Posterior vena cava (tissue), 2 donors: ENCODE data around the gene VDAC2. TPM values are rescaled to one million over a fixed set of nuclear protein-coding genes. Genes with fewer than 3 reads are reported as not detected.
A peak's percentile ranks its signal among the peaks of the same experiment; 100 is the strongest.

Experiments
- DNase-seq: peaks from one replicate; pipeline ENCODE4 v3.0.0-alpha.2; 2020; ENCODE audit warnings: low spot score
- intact Hi-C, 2 donors: fragments of 100-400 bp; cut with DNase I; formaldehyde crosslinking; loops; one replicate each; pipeline versions ENCODE4 v1.14.1 to v1.14.2; 2022 to 2023
- total RNA-seq, 2 donors: library from RNA; stranded (reverse); fragmentation: NEBNext Ultra II Directional; extraction: Animal tissue kit (Norgen Biotek cat#: 25700); gene quantifications; one replicate each; pipeline ENCODE4 v1.2.1, GENCODE V29; 2021
- donor health status: DM: yes; HTN: yes; CAD: no.
- donor health status: DM: yes; HTN: yes; CAD: no.

The VDAC2 gene
- total RNA-seq, 2 donors from 2014 or later: 115 to 146 TPM

DNA sequence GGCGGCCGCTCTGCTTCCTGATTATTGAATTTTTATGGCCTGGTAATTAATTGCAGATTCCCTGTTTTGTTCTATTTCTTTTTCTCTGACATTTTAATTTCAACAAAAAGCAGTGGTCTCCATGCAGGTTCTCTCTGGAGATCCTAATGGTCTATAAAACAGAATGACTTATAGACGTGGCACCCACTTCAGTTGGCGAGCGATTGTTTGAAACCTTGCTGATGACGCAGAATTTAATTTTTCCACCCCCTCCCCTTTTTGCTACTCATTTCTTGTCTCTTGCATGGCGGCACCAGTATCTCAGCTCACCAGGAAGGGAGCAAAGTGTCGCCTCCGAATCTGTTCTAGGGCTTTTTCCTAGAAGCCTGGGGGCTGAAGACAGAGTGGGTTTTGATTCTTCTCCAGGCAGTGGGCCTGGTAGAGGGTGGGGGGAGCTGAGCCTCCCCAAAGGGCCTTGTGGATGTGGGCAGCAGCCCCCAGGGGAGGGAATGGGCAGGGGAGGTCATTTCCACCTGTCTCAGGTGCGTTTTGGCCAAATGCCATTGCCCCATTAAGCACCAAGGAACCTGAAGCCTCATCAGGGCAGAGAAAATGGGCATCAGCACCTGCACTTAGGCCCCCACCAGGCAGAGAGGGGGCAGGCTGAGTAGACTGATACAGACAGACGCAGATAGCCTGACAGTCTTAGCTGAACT is 28.6 kb downstream of the VDAC2 start:
- peak; percentile 58 for DNase-seq
- intact Hi-C loops: loop anchor here (1.0 to 5.0 kb wide), 2 partner anchors 38 to 52 kb away; no protein-coding TSS in a partner anchor

DNA sequence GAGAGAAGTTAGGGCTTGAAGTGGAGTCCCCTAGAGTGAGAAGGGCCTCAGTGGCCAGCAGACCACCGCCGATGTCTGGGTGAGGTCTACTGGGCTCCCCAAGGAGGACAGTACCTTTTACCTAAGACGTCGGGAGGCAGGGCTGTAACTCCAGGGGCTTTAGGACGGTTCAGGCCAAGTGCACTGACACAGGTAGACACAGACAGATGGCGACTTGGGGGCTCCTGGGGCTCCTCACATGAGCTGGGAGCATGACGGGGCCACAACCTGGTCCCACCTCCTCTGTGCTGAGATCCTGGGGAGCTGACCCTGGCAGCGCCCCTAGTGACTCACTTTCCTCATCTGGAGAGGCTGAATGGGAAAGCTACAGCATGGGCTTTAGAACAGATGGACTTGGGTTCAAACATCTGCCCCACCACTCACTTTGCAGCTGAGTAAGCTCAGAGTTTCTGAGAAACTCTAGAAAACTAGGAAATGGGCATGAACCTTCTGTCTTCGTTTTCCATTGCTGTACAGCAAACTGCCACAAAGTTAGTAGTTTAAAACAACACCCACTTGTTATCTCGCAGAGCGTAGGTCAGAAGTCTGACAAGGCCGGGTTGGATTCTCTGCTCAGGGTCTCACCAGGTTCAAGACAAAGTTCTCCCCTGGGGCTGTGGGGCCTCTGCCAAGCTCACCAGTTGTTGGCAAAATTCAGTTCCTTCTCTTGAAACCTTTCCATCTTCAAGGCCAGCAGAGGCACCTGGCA is 29.9 kb downstream of the VDAC2 start:
- DNase-seq: peak; percentile 75
- intact Hi-C loops: no loop called here

DNA sequence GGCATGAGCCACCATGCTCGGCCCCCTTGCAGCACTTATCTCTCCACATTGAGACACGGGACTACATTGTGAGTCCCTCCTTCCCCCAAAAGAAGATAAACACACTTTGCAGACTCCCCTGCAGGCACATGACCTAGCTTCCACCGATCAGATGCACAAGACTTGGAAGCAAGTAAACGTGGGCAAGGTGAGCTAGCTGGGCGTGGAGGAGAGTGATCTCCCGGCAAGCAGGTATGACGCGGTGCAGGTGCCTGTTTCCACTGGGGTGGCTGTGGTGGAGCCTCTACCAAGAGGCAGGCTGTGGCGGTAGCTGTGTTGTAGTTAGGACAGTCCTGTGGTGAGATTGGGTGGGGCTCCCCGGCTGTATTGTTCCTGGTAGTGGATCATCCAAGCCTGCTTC is 32.8 kb downstream of the VDAC2 start:
- peak; percentile 64 for DNase-seq
- intact Hi-C loops: no loop called here

DNA sequence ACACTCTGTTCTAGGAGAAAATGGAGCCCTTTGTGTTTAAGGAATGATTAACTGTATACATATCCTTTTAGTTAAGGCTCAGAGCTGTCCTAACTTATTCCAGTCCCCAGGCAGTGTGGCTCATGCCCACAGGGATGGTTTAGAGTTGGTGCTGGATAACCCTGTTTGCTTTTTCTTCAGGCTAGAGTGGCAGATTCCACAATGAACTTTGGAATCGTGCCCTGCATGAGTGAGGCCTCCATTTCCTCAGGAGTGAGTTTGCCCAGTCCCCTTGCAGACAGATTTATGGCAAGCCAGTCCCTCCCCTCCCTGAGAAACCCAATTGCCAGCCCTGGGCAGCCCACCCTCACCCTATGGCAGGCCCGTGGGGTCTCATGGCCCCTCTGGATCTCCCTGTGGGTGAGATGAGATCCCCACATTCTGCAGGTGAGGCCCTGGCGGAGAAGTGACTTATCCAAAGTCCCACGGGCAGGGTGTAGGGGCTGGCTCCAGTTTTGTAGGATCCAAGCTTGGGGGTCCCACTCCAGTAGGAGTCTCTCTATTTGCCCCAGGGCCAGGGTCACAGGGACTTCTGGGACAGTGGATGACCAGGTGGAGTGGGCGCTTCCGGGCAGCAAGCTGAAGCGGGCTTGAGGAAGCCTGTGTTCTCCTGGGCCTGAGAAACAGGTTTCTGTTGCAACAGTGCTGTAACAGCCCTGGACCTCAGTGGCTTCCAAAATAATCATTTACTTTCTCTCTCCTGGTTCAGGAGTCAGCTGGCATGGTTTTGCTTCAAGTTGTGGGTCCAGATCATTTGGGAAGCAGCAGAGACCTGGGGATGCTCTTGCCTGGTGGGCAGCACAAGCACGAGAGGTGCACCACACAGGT is 34.1 kb downstream of the VDAC2 start:
- peak; percentile 58 for DNase-seq
- intact Hi-C loops: no loop called here

DNA sequence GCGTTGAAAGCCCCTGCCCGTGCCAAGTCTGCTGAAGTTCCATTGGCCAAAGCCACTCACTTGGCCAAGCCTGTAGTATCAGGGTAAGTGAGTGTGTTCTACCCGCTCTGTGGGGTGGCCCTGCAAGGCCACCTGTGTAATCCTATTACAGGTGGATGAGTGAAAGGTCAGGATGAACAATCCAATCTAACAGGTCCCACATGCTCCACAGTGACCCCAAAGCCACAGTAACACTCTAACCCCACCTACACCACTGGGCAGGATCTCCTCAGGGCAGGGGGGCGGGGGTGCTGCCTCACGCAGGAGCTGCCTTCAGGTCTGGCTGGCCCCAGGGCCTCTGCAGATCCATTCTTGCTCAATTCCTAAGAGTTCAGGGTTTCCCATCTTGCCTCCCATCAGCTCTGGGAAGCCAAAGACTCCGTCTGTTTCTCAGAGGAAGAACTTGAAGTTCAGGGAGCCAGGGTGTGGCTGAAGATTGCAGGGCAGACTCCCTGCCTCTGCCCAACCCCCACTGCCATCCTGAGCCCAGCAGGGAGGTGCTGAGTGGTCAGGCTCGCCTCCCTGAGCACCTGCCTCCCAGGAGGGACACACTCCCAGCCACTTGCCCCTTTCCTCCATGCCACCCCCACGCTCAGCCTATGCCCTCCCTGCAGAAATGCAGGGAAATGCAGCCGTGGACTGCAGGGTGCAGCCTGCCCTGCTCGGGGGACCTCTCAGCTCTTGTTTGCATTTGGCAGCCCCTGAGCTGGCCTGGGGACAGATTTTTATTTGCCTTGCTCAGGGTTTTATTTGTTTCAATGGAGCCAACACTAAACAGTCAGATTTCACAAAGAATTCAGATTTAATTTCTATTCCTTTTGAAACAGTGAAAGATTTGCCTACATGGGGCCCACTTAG is 35.0 kb downstream of the VDAC2 start:
- intact Hi-C loops: no loop called here
- DNase-seq: peak; percentile 62

DNA sequence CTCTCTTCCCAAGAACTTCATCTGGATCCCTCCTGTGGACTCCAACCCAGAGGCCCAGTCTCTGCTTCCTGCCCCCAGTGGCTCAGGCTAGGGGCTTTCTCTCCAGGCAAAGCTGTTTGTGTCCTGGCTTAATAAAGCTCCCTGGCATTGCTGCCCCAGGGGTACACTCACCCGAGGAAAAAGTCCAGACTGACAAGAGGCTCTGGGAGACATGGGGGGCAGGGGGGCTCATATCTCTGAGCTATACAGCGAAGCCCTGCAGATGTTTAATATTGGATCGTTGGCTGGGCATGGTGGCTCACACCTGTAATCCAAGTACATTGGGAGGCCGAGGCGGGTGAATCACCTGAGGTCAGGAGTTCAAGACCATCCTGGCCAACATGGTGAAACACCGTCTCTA is 35.9 kb downstream of the VDAC2 start:
- peak; percentile 23 for DNase-seq
- intact Hi-C loops: no loop called here

DNA sequence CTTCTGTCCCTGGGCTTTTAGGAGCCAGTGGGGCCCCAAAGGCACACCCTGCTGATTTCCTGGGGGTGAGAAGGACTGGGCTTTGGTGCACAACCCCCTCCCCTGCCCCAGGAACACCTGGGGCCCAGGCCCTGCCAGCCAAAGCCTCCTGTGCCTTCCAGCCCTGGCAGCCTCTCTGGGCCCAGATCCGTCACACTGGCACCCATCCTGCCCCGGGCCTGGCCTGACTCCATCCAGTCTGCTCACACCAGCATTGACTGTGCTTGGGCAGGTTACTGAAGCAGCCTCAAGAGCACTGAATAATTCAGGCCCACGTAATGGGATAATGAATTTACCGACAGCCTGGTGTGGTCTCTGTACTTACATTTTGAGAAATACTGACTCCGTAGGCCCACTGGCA is 37.2 kb downstream of the VDAC2 start:
- intact Hi-C loops: no loop called here
- DNase-seq: peak; percentile 45

DNA sequence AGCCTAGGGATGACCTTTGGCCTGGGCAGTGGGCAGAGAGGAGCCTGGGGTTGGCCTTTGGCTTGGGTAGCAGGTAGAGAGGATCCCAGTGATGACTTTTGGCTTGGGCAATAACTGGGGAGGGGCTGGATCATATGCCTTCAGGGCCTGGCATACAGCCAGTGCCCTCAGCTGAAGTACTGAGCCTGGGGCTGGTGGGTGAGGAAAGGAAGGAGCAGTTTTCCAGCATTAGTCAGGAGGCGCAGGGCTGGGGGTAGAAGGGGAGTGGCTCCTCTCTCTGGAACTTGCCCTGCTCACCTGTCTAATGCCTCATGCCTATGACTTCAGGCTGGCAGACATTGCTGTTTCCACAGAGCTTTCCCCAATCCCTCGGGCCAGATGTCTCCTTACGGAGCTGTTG is 40.3 kb downstream of the VDAC2 start:
- peak; percentile 30 for DNase-seq
- intact Hi-C loops: no loop called here

DNA sequence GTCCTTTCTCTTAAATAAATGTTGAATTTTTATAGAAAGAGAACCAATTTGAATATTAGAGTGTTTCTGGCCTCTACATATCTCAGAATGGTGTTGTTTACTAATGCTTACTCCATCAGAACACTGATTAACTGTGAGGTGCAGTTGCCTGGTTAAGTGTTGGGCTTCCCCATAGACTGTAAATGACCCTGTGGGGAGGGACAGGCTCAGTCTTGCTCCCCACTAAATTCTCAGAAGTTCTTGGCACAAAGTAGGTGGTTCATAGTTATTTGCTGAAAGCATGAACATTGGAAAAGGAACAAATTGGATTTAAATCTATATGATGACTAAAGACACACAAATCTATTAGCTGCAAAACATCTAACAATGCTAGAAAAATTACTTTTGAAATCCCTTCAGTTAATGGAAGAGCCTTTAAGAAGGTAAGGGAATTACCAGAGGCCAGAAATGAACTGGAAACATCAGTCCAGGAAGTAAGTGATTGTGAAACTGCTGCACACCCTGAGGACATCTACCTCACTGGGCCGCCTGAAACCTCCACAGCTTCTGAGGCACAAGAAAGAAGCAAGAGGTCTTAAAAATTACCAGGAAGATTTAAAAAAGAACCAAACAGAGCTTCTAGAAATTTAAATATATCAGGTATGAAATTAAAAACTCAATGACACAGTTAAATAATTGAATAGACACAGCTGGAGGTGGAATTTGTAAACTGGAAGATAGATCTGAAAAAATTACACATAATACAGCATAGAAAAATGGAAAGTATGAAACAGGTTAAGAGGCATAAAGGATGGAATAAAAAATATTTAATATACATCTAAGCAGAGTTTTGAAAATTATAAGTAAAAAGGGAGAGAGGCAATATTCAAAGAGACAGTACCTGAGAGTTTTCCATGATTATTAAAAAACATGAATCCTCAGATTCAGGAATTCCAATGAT is 43.0 kb downstream of the VDAC2 start:
- peak; percentile 42 for DNase-seq
- intact Hi-C loops: no loop called here

DNA sequence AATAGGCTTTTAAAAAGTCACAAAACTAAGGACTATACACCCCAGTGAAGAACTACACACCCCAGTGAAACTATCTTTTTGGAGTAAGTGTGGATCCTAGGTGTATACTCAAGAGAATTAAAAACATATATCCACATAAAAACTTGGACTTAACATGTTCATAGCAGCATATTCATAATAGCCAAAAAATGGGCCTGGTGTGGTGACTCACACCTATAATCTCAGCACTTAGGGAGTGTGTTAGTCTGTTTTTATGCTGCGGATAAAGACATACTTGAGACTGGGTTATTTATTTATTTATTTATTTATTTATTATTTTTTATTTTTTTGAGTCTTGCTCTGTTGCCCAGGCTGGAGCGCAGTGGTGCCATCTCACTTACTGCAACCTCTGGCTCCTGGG is 44.1 kb downstream of the VDAC2 start:
- intact Hi-C loops: no loop called here
- no peak for DNase-seq

DNA sequence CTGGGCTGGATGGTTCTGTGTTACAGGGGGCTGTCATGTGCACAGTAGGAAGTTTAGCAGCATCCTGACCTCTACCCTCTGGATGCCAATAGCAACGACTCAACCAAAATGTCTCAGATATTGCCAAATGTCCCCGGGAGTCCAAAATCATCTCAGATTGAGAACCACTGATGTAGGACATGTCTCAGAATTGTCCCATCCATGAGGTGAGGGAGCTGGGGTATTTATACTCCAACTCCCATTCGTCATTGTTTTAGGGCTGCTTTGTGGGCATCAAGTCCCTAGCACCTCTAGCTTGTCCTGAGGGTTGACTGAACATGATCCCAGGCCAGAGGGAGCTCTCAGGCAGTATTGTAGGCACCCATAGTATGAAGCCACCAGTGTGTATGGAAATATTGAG is 50.4 kb downstream of the VDAC2 start:
- peak; percentile 5 for DNase-seq
- intact Hi-C loops: no loop called here

DNA sequence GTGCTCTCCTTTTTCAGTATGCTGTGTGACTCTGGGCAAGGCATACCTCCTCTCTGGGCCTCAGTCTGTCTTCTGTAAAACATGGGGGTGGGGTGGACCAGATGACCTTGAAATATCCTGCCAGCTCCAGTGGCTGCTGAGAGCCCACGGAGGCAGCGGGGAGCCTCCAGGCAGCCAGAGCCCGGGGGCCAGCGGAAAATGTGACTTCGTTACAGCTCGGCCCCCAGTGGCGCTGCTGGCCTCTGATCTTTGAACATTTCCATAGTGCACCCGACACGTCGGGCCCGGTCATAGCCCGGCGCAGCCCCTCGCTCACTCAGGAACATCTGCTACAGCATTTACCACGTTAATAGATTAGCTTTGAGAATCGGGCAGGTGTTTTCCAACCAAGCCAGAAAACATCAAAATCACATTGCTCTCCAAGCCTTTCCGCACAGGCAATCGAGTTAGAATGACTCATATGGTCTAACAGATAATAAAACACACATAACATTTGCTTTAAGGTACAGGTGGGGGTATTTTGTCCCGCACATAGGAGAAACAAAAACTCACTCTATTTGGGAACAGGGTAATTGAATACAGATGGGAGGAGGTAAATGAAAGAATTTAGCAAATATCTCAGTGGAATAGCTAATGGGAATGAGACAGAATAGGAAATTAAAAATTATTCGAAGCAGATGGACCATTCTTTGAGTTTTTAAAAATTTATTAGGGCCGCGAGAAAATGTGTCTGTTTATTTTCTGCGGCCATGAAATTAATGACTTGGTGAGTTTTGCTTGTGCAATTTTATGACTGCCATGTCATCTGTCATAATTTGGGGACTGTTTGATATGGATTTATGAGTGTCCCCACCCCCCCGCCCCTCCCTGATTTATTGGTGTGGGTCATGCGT is 51.5 kb downstream of the VDAC2 start:
- intact Hi-C loops: no loop called here
- peak; percentile 50 for DNase-seq

DNA sequence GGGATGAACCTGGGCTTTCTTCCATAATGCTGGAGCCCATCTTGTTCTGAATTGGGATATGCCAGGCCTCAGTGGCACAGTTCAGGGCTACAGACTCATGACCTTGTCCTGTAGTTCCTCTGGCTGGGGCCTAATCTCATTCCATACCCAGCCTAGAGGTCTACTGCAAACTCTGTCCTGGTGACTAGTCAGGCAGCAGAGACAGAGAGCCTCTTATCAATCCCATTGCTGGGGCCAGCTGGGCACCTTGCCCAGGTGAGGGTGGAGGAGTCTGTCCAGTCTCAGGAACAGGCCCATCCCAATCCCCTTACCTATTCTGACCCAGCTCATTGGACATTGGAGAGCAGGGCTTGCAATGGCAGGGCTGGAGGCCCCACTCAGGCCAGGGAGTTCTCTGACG is 53.2 kb downstream of the VDAC2 start:
- intact Hi-C loops: no loop called here

DNA sequence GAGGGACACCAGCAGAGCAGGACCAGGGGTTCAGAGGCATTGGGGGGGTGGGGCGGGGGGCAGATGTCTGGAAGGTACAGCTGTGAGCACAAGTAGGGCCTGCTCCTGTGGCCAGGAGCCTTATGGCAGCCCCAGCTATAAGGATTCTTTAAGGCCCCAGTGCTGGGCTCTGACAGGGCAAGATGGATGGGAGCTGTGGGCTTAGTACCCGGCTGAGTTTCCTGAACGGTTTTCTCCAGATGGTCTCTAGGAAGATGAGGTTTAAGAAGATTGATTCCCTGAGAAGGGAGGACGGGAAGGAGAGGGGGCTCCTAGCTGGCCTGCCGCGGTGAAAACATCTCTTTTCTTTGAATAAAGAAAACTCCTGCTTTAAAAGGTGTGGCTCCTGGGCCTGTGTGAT is 55.3 kb downstream of the VDAC2 start:
- intact Hi-C loops: no loop called here
- DNase-seq: no peak

More for the DNA sequence above, 53.2 kb downstream of the VDAC2 start:
- peak; percentile 43 for DNase-seq

DNA sequence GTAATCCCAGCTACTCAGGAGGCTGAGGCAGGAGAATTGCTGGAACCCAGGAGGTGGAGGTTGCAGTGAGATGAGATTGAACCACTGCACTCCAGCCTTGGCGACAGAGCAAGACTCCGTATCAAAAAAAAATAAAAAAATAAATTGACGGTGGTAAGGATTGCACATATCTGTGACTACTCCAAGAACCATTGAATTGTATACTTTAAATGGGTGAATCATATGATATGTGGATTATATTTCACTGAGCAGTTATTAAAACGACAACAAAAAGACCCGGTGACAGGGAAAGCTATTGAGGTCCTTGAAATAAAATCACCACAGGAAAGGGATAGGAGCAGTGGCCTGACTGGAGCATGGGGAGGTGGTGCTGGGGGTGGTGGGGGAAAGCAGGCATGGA is 56.3 kb downstream of the VDAC2 start:
- intact Hi-C loops: no loop called here
- DNase-seq: no peak

DNA sequence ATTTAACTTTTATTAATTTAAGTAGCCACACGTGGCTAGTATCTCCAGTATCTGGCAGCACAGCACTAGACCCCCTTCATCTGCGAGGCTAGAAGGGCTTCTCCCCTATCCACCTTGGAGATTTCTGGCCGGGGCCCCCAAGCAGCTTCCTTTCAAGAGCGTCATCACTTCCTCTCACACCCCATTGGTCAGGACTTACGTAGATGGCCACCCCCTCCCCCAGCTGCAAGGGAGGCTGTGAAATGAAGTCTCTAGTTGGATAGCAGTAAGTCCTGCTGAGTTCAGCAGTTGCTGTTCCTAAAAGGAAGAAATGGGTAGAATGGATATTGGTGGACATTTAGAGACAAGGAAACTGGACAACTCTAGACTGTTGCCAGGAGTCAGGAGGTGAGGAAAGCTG is 59.0 kb downstream of the VDAC2 start:
- intact Hi-C loops: no loop called here
- peak; percentile 32 for DNase-seq

DNA sequence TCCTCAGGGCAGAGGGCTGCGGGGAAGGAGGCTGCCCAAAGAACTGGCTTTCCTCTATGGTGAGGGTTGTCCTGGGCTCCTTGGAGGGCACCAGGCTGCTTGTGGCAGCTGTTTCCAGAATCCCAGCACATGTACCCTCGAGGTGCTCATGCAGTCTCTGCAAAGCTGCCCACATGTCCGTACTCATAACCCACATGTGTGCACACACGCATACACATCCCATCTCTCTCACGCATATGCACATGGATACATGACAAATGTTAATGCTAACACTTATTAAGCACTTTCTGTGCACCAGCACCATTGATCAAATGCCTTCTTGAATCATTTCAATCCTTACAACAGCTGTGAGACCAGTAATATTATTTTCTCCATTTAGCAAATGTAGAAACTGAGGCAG is 61.5 kb downstream of the VDAC2 start:
- intact Hi-C loops: no loop called here
- peak; percentile 14 for DNase-seq
